Activated T-helper 2 cell treated with anti-CD3 and anti-CD28 coated beads, Interferon-gamma antibody, Interleukin-2, Interleukin-4, amounts not matched to agents 10 μg/mL and 5 μg/mL and 100 μg/mL, durations not matched to agents 14 hours and 24 hours and 36 hours (primary cell): ENCODE data around the gene CAMTA1. TPM values are rescaled to one million over a fixed set of nuclear protein-coding genes. Genes with fewer than 3 reads are reported as not detected.
"Not testable (repeated sequence)": the region's sequence is repeated elsewhere in the genome, so short reads cannot be mapped to it uniquely, and the experiment has no call there.

Source experiments
- DNase-seq: peaks from one replicate; pipeline ENCODE4 v3.0.0; 2021; ENCODE audit warnings: low spot score
- H3K27ac Mint-ChIP-seq: one replicate; pipeline ENCODE4 v1.8.0; 2021; ENCODE audit warnings: mixed read lengths
- H3K27me3 Mint-ChIP-seq: one replicate; pipeline ENCODE4 v1.8.0; 2021; ENCODE audit warnings: low read depth, mixed read lengths
- H3K36me3 Mint-ChIP-seq: one replicate; pipeline ENCODE4 v1.8.0; 2021; ENCODE audit warnings: low read depth, mixed read lengths
- H3K4me1 Mint-ChIP-seq: one replicate; pipeline ENCODE4 v1.8.0; 2021; ENCODE audit warnings: low read depth, mixed read lengths
- H3K4me3 Mint-ChIP-seq: one replicate; pipeline ENCODE4 v1.8.0; 2021; ENCODE audit warnings: low read depth, mild to moderate bottlenecking, moderate library complexity, mixed read lengths
- H3K9me3 Mint-ChIP-seq: one replicate; pipeline ENCODE4 v1.8.0; 2021; ENCODE audit warnings: mixed read lengths
- intact Hi-C: fragments of 100-400 bp; cut with micrococcal nuclease; formaldehyde crosslinking; loops from one replicate; pipeline ENCODE4 v1.15.1; 2023
- total RNA-seq: library from RNA; stranded (reverse); gene quantifications from 2 replicates; pipeline ENCODE4 v1.2.3, GENCODE V29; 2022

The CAMTA1 gene
- total RNA-seq, 1 donor from 2014 or later, result 62.9 TPM

DNA sequence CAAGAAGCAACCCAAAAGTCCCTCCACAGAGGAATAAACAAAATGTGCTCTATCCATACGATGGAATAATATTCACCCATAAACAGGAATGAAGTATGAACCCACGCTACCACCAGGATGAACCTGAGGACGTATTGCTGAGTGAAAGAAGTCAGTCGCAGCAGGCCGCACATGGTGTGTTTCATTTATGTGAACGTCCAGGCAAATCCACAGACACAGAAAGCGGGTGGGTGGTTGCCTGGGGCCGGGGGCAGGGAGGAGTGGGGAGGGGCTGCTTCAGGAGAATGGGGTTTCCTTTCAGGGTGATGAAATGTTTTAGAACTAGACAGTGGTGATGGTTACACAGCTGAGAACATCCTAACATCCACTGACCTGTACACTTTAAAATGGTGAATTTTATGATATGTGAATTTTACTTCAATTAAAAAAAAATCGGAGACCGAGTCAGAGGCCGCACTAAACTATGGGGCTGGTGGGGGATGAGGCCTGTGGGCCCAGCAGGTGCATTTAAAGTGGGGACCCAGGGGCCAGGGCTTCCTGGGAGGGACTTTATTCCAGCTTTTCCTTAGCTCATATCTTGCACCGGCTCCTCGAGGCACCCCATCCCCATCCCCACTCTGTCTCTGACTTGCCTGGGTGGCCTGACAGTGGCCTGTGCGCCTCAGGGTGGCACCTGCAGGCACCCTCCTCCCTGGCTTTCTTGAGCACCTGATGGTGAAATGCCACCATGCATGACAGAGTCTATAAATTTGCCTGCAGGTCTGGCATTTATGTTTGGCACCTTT, 593.3 kb downstream of the CAMTA1 start:
- Mint-ChIP-seq H3K27me3 (peaks cover 8% of the 10 kb centered on the region), H3K4me1 (no peaks in the 10 kb centered on the region), H3K27ac (no peak overlapping the region), H3K4me3 (no peak overlapping the region), H3K9me3 (no peaks in the 10 kb centered on the region), H3K36me3 (no peaks in the 10 kb centered on the region)
- intact Hi-C loops, result no loop called here
- DNase-seq, result no peak

DNA sequence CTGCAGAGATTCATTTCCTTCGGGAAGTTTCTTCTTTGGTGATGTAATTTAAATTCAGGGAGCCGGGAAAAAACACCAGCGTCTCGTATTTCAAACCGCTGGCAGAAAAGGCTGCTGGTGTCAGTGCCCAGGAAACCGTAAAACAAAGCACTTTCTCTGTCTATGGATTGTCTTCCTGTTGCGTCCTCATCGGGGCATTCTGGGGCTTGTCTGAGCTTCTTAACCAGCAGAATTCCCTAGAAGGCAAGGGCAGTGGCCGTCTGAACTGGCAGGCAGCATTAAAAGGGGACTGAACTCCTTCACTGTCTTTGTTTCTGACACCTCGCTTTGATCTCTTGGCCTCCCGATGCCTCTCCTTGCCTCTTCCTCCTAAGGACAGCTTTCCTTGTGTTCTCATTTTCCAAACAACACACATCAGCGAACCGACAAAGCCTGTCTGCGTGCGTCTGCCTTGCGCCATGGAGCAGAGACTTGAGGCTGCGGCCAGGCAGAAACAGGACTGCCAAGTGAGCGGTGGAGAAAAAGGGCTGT, 594.3 kb downstream of the CAMTA1 start:
- Mint-ChIP-seq H3K27me3 (peaks cover 8% of the 10 kb centered on the region), H3K4me1 (no peaks in the 10 kb centered on the region), H3K9me3 (no peaks in the 10 kb centered on the region), H3K4me3 (no peak overlapping the region), H3K27ac (no peak overlapping the region), H3K36me3 (no peaks in the 10 kb centered on the region)
- intact Hi-C loops, result no loop called here
- DNase-seq, result no peak

DNA sequence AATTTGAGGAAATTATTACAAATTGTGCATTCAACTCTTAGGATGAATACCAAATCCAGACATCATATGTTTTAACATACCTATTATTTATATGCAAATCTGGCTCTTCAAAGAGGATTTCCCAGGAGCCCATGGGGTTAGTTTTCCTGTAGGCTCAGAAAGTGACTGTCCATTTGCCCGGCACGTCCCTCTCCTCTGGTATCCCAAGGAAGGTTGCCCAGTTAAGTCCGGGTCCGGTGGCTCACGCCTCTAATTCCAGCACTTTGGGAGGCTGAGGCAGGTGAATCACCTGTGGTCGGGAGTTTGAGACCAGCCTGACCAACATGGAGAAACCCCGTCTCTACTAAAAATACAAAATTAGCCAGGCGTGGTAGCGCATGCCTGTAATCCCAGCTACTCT, 594.8 kb downstream of the CAMTA1 start:
- H3K9me3 Mint-ChIP-seq, H3K36me3 Mint-ChIP-seq, DNase-seq, H3K4me3 Mint-ChIP-seq, intact Hi-C loops, H3K27ac Mint-ChIP-seq, H3K4me1 Mint-ChIP-seq, H3K27me3 Mint-ChIP-seq: not testable (repeated sequence)

DNA sequence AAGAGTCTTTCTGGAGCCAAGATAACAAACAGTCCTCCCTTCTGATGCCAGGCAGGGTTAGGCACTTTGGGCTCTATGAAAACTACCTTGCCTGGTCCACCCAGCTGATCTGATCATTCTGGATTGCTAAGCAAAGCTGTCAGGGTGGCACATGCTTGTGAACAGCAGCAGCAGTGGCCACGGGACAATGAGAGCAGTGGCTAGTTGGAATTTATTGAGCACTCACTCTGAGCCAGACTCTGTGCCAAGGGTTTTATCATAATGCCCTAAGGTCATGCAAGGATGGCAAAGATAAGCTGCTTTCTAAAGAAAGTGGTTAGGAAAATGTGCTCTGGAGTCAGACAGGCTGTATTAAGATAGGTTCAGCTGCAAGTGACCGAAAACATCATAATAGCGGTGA, 595.5 kb downstream of the CAMTA1 start:
- no peak for DNase-seq
- Mint-ChIP-seq H3K9me3 (no peaks in the 10 kb centered on the region), H3K4me3 (no peak overlapping the region), H3K36me3 (no peaks in the 10 kb centered on the region), H3K4me1 (no peaks in the 10 kb centered on the region), H3K27me3 (peaks cover 8% of the 10 kb centered on the region), H3K27ac (no peak overlapping the region)
- intact Hi-C loops, result no loop called here

- intact Hi-C loops, H3K27ac Mint-ChIP-seq, H3K27me3 Mint-ChIP-seq: not testable (repeated sequence)
These were observed 596.5 kb downstream of the CAMTA1 start for GRCh38 chr1:7381729-7382128.

DNA sequence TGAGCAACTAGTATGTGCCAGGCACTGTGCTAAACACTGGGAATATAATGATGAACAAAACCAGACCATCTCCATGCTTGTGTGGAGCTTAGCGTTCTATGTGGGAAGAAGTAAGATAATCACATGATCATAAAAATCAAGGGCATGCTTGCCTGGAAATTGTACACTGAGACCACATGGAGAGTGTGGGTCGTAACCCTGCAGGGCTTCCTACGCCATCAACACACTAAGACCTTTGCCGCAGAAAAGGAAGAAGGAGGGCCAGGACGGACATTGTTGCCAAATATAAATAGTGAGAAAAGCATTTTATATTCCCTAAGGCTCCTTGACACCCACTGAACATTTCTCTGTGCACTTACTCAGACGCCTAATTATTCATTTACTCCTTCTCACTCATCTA, 597.7 kb downstream of the CAMTA1 start:
- no peak for DNase-seq
- Mint-ChIP-seq H3K27ac (no peak overlapping the region), H3K4me3 (no peak overlapping the region), H3K27me3 (peaks cover 6% of the 10 kb centered on the region), H3K36me3 (no peaks in the 10 kb centered on the region), H3K9me3 (no peaks in the 10 kb centered on the region), H3K4me1 (no peaks in the 10 kb centered on the region)
- intact Hi-C loops, result no loop called here

More at GRCh38 chr1:7381729-7382128, 596.5 kb downstream of the CAMTA1 start:
- H3K4me1 Mint-ChIP-seq, H3K9me3 Mint-ChIP-seq, H3K36me3 Mint-ChIP-seq, DNase-seq, H3K4me3 Mint-ChIP-seq: not testable (repeated sequence)

DNA sequence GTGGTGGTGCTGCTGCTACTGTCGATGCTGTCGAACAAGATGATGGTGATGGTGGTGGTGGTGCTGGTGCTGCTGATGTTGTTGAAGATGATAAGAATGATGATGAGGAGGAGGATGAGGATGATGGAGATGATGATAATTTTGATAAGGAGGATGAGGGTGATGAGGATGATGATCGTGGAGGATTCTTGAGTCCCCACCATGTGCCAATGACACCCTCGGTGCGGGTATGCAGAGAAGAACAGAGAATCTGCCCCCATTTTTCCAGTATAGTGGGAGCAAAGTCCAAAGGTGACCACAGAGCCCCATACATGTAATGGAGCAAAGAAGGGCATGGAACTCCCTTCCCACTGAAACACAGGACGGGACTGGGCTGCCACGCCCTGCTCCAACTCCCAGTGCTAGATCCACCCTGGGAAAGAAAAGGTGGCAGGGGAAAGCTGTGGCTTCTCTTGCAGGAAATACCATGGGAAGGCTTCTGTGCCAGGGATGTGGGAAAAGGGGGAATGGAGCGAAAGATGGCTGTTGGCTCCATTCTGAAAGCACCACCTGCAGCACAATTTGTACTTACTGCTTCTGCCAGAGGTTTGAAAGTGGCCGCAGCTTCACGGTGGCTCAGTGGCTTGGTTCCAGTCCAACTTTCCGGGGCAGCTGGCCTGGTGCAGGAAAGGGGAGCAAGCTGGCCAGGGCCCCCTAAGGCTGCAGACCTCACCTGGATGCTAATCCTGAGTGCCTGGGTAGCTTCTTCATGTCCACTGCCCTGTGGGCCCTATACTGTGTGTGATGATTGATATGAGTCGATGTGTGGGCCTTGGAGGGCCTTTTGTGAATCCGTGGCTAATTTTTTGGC, 598.6 kb downstream of the CAMTA1 start:
- no peaks in the 10 kb centered on the region for H3K4me1 Mint-ChIP-seq
- no peak for DNase-seq
- no peaks in the 10 kb centered on the region for H3K36me3 Mint-ChIP-seq
- intact Hi-C loops, result no loop called here
- peaks cover 3% of the 10 kb centered on the region for H3K27me3 Mint-ChIP-seq
- no peaks in the 10 kb centered on the region for H3K9me3 Mint-ChIP-seq
- H3K4me3 Mint-ChIP-seq, result no peak overlapping the region
- H3K27ac Mint-ChIP-seq, result no peak overlapping the region

DNA sequence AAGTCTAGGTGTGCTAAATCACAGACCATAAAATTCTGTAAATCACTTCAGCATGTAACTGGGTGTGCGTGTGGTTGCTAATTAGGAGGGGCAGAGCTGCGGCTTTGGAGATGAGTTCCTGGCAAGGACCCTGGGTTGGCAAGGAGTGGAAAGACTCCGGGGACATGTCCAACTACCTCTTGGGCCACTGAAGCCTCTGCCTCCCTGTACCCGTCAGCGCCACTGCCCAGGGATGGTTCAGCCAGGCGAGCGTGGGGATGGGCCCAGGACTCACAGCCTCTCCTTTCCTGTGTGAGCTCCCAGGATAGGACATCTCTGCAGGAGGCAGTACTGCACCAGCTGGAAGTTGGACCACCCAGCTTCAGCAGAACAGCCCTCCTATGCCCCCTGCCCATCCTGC, 599.4 kb downstream of the CAMTA1 start:
- no peak for DNase-seq
- no peaks in the 10 kb centered on the region for H3K4me1 Mint-ChIP-seq
- H3K36me3 Mint-ChIP-seq, result no peaks in the 10 kb centered on the region
- H3K27me3 Mint-ChIP-seq, result no peaks in the 10 kb centered on the region
- H3K9me3 Mint-ChIP-seq, result no peaks in the 10 kb centered on the region
- intact Hi-C loops, result no loop called here
- H3K4me3 Mint-ChIP-seq, result no peak overlapping the region
- no peak overlapping the region for H3K27ac Mint-ChIP-seq

GRCh38 chr1:7385471-7386225, 600.4 kb downstream of the CAMTA1 start:
- Mint-ChIP-seq H3K9me3 (no peaks in the 10 kb centered on the region), H3K4me3 (no peak overlapping the region), H3K36me3 (no peaks in the 10 kb centered on the region), H3K27ac (no peak overlapping the region), H3K4me1 (no peaks in the 10 kb centered on the region), H3K27me3 (no peaks in the 10 kb centered on the region)
- no peak for DNase-seq
- intact Hi-C loops, result no loop called here

DNA sequence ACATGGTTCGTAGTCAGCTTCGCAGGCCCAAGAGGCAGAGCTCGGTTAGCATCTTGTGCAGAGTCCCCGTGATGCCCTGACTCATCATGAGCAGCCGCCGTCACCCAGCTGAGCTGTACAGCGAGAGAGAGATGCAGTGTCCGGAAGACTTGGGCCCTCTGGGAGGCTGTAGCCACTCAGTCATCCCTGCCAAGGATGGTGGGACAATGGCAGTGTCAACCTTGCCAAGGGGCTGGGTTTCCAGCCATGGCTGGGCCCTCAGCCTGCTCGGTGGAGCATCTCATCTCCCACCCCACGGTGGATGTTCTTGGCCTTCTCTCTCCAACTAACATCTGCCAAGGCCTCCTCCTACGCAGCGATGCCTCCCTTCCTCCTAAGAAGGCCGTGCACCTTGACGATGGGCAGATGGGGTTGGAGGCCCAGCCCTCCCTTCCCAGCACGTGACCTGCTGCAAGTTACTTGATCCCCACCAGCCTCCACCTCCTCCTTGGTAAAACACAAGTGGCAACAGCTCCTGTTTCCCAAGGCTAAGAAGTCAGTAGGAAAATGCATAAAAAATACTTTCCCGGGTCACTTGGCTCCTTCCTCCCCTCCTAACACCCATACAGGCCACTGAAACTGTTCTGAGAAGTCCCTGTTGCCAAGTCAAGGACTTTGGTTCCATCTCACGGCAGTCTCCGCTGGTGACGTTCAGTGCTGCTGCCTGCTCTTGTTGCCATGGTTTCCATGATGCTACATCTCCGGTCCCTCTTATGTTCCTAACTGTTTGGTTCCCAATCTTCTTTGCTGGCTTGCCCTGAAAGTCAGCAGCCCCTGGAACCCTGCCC, 601.2 kb downstream of the CAMTA1 start:
- no peaks in the 10 kb centered on the region for H3K9me3 Mint-ChIP-seq
- H3K4me1 Mint-ChIP-seq, result no peaks in the 10 kb centered on the region
- intact Hi-C loops, result no loop called here
- no peaks in the 10 kb centered on the region for H3K27me3 Mint-ChIP-seq
- no peak overlapping the region for H3K27ac Mint-ChIP-seq
- no peak for DNase-seq
- H3K4me3 Mint-ChIP-seq, result no peak overlapping the region
- H3K36me3 Mint-ChIP-seq, result no peaks in the 10 kb centered on the region

GRCh38 chr1:7387053-7387927, 602.0 kb downstream of the CAMTA1 start:
- no peak for DNase-seq
- Mint-ChIP-seq H3K36me3 (no peaks in the 10 kb centered on the region), H3K27ac (no peak overlapping the region), H3K4me3 (no peak overlapping the region), H3K4me1 (no peaks in the 10 kb centered on the region), H3K9me3 (no peaks in the 10 kb centered on the region), H3K27me3 (no peaks in the 10 kb centered on the region)
- intact Hi-C loops, result no loop called here
